CD4-positive, CD25-positive, alpha-beta regulatory T cell (primary cell): ENCODE measurements around the gene APOBEC2. TPM values are rescaled to one million over a fixed set of nuclear protein-coding genes. Genes with fewer than 3 reads are reported as not detected.

Experiments used
- ATAC-seq, 2 donors: fragments of 150-1000 bp; cut with Tn5 transposase; one replicate each; pipeline ENCODE4 v1.10.0; 2021; ENCODE audit warnings: low read depth in 2 of 2, moderate number of reproducible peaks in 2 of 2, moderate library complexity in 1 of 2
- DNase-seq, 3 donors: peaks; one replicate each; pipeline versions ENCODE4 v3.0.0 to v3.0.0-alpha.2; 2012 to 2022; ENCODE audit warnings: mixed read lengths in 1 of 3
- H3K27ac ChIP-seq: one replicate; pipeline ENCODE4 v1.7.0; 2013; ENCODE audit warnings: mild to moderate bottlenecking, low read length; ENCODE audit not compliant: insufficient read depth, poor library complexity, severe bottlenecking
- H3K27me3 ChIP-seq: one replicate; pipeline ENCODE4 v1.7.0; 2013; ENCODE audit warnings: low read length; ENCODE audit not compliant: control insufficient read depth, insufficient read depth
- H3K36me3 ChIP-seq: one replicate; pipeline ENCODE4 v1.7.0; 2013; ENCODE audit warnings: mild to moderate bottlenecking, low read length, moderate library complexity; ENCODE audit not compliant: control insufficient read depth, insufficient read depth
- H3K4me1 ChIP-seq: 2 replicates; pipeline ENCODE4 v1.7.0; 2013; ENCODE audit warnings: mild to moderate bottlenecking, low read length; ENCODE audit not compliant: insufficient read depth, control insufficient read depth, poor library complexity, severe bottlenecking
- H3K4me3 ChIP-seq: one replicate; pipeline ENCODE4 v1.7.0; 2013; ENCODE audit warnings: low read depth, mild to moderate bottlenecking, low read length, moderate library complexity
- H3K9me3 ChIP-seq, 2 experiments: 1 replicate in 1 of 2; 2 replicates in 1 of 2; pipeline ENCODE4 v1.7.0; 2013; ENCODE audit warnings: low read length in 2 of 2, mild to moderate bottlenecking in 1 of 2, moderate library complexity in 1 of 2; ENCODE audit not compliant: control insufficient read depth in 2 of 2
- H3K27ac Mint-ChIP-seq, 3 donors: one replicate each; pipeline ENCODE4 v1.8.0; 2020 to 2022; ENCODE audit warnings: mild to moderate bottlenecking in 3 of 3, mixed read lengths in 3 of 3, moderate library complexity in 2 of 3
- H3K27me3 Mint-ChIP-seq: one replicate; pipeline ENCODE4 v1.8.0; 2022; ENCODE audit warnings: mild to moderate bottlenecking, mixed read lengths
- H3K36me3 Mint-ChIP-seq: one replicate; pipeline ENCODE4 v1.8.0; 2020; ENCODE audit warnings: mixed read lengths
- H3K4me1 Mint-ChIP-seq, 4 donors: one replicate each; pipeline ENCODE4 v1.8.0; 2020 to 2022; ENCODE audit warnings: mixed read lengths in 4 of 4, mild to moderate bottlenecking in 1 of 4
- H3K4me3 Mint-ChIP-seq, 4 donors: one replicate each; pipeline ENCODE4 v1.8.0; 2020 to 2022; ENCODE audit warnings: mild to moderate bottlenecking in 4 of 4, mixed read lengths in 4 of 4, moderate library complexity in 3 of 4
- H3K9me3 Mint-ChIP-seq, 7 donors: one replicate each; pipeline ENCODE4 v1.8.0; 2020 to 2022; ENCODE audit warnings: mixed read lengths in 7 of 7, mild to moderate bottlenecking in 3 of 7, moderate library complexity in 2 of 7
- polyA plus RNA-seq, 4 donors: library from polyadenylated mRNA; unstranded; fragments of 300-500 nt; fragmentation: Illumina TruSeq; gene quantifications; one replicate each; pipeline ENCODE4 v1.2.3, GENCODE V29; 2021
- total RNA-seq: library from RNA; stranded (reverse); gene quantifications from one replicate; pipeline ENCODE4 v1.2.3, GENCODE V29; 2022

APOBEC2 gene
- total and polyA plus RNA-seq, 5 donors from 2014 or later: 0.67 to 1.1 (median 0.88) TPM; not detected in 1

DNA sequence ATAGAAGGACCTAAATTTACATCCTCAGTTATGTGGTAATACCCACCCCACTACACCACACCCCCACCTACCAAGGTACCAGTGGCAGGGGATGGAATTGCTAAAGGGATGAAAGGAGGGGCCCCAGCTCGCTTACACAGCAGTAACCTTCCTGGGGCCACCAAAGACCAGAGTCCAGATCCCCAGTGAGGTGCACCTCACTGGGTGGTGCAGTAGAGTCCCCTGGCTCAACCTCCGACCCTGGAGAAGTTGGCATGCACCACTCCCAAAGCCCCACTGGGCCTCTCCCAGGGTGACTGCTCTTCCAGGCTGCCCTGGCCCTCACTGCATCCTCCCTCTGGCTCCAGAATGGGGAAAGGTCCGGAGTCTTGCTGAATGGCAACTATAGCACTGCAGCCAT lies 14.8 kb upstream of the APOBEC2 start:
- H3K9me3 Mint-ChIP-seq: peaks cover 0 to 2% (median 0%) of the 10 kb centered on the region in 7 donors
- H3K9me3 ChIP-seq: no peaks in the 10 kb centered on the region
- no peak overlapping the region for H3K27ac Mint-ChIP-seq
- H3K27ac ChIP-seq: no peak overlapping the region
- H3K36me3 Mint-ChIP-seq: peaks cover 11% of the 10 kb centered on the region
- H3K4me3 ChIP-seq: no peak overlapping the region
- no peaks in the 10 kb centered on the region for H3K4me1 ChIP-seq
- no peaks in the 10 kb centered on the region for H3K36me3 ChIP-seq
- DNase-seq (no peak), ATAC-seq (no peak)
- peaks cover 0 to 5% (median 2%) of the 10 kb centered on the region in 4 donors for H3K4me1 Mint-ChIP-seq
- H3K27me3 Mint-ChIP-seq: no peaks in the 10 kb centered on the region
- no peaks in the 10 kb centered on the region for H3K27me3 ChIP-seq
- H3K4me3 Mint-ChIP-seq: no peak overlapping the region

DNA sequence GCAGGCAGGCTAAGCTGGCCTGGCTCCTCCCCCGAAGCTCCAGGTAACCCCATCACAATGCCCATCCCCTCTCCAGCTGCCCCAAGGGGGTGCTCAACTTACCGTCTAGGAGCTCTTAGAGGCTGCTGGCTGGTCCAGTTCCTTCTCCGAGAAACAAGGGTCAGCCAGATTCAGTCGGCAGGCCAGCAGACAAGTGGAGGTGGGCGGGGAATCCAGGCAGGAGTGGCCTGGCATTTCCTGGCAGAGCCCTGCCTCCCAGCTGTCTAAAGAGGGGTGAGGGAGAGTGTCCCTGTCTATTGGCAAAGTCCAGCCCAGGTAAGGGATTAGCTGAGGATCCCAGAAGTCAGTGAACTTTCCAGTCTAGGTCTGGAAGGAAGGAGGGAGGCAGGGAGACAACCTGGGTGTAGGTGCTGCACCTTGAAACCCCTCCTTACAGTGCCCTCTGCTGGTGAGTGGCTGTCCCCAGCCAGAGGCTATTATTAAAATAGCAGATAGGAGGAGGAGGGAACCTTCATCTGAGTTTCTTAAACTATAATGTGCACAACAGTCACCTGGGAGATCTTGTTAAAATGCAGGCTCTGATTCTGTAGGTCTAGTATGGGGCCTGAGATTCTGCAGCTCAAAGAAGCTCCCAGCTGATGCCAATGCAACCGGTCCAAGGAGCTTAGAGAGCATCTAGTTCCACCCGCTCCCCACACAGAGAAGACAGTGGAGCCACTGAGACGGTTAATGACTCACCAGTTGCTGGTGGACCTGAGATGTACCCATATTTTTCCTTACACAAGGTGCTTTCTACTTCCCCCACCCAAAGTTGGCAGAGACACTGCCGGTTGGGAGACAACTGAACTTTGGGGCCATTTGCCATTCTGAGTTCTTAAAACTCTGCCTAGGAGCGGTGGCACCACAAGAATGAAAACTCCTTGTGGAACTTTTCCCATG lies 13.7 kb upstream of the APOBEC2 start, which contains the start of gene UNC5CL:
Gene UNC5CL (minus strand): TSS at position 162 of the 939 bp plus-strand sequence. CDS start 4,147 bp downstream, outside the sequence.
- H3K36me3 ChIP-seq: no peaks in the 10 kb centered on the region
- ATAC-seq: peak; percentile 57 to 65
- Mint-ChIP-seq H3K36me3 (peaks cover 9% of the 10 kb centered on the region), H3K27ac (peak within 1 kb of the TSS in 2 of 3 donors; percentile 42 to 52), H3K9me3 (peaks cover 0 to 2% (median 0%) of the 10 kb centered on the region in 7 donors), H3K4me1 (peaks cover 0 to 5% (median 2%) of the 10 kb centered on the region in 4 donors), H3K27me3 (no peaks in the 10 kb centered on the region), H3K4me3 (no peak within 1 kb of the TSS)
- H3K27ac ChIP-seq: no peak within 1 kb of the TSS
- peak; percentile 35 to 71 (median 46) for DNase-seq
- no peaks in the 10 kb centered on the region for H3K9me3 ChIP-seq
- no peaks in the 10 kb centered on the region for H3K4me1 ChIP-seq
- H3K4me3 ChIP-seq: no peak within 1 kb of the TSS
- no peaks in the 10 kb centered on the region for H3K27me3 ChIP-seq

DNA sequence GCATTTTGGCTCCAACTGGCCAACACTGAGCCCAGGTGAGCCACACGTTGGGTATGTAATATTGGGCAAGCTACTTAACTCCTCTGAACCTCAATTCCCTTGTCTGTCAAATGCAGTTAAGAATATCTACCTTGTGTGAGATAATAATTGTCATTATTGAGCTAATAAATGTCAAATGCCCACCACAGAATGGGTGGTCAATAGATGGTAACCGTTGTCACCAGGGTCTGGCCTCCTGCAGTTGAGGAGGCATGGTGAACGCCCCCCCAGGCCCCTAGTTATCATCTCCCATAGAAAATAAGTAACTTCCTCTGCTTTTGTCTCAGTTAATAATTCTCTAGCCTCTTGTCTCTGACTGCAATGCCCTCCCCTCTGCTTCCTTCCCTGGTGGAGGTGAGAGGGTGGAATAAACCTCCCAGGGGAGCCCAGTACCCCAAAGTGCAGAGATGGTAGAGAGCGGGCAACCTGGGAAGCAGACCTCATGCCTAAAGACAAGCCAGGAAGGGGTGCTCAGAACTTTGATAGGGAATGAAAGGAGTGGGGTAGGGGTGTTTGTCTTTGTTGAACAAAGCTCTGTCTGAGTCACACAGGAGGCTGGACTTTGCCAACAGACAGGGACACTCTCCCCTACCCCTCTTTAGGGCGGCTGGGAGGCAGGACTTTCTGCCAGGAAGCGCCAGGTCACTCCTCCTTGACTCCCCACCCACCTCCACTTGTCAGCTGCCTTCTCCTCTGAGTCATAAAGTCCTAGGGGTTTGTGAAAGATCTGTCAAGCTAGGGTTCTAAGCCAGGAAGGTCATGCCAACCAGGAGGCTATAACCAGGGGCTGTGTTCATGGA lies 12.7 kb upstream of the APOBEC2 start:
- DNase-seq (peak in 1 of 3 donors; percentile 43), ATAC-seq (no peak)
- H3K27ac Mint-ChIP-seq: peak overlapping the region in 2 of 3 donors; percentile 15 to 52
- no peaks in the 10 kb centered on the region for H3K27me3 Mint-ChIP-seq
- H3K27ac ChIP-seq: no peak overlapping the region
- H3K36me3 ChIP-seq: no peaks in the 10 kb centered on the region
- no peaks in the 10 kb centered on the region for H3K4me1 ChIP-seq
- H3K9me3 Mint-ChIP-seq: peaks cover 0 to 2% (median 0%) of the 10 kb centered on the region in 7 donors
- H3K9me3 ChIP-seq: no peaks in the 10 kb centered on the region
- peak overlapping the region in 1 of 4 donors; percentile 44 for H3K4me3 Mint-ChIP-seq
- no peak overlapping the region for H3K4me3 ChIP-seq
- H3K27me3 ChIP-seq: no peaks in the 10 kb centered on the region
- H3K4me1 Mint-ChIP-seq: peaks cover 0 to 5% (median 2%) of the 10 kb centered on the region in 4 donors
- peaks cover 7% of the 10 kb centered on the region for H3K36me3 Mint-ChIP-seq

DNA sequence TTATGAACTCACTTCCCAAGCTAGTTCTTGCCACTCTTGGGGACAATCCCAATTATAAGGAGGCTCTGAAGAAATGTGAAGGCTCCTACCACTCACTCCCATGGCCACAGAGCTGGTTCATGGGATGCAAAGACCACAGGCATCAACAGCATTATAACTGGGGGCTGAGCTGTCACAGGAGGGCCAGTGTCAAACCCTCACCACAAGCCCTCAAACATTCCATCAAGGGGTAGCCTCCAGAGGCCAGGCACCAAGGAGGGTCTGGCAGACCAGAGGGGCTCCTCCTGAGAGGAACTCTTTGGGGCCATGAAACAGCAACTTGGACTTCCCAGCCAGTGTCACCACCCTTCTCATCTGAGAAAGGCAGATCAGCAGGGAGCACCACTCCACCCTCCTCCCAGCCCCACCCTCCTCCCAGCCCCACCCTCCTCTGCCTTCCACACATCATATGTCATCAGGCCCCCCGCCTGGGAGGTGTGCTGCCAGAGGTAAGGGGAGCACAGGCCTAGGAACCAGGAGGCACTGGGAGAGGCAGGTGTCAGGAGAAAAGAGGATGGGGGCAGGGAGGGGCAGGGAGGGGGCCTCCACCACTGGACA lies 12.0 kb upstream of the APOBEC2 start:
- Mint-ChIP-seq H3K9me3 (peaks cover 0 to 2% (median 0%) of the 10 kb centered on the region in 7 donors), H3K4me3 (no peak overlapping the region), H3K36me3 (peaks cover 7% of the 10 kb centered on the region), H3K27ac (peak overlapping the region in 2 of 3 donors; percentile 15 to 52), H3K27me3 (no peaks in the 10 kb centered on the region), H3K4me1 (peaks cover 0 to 5% (median 2%) of the 10 kb centered on the region in 4 donors)
- Histone ChIP-seq H3K27ac (no peak overlapping the region), H3K36me3 (no peaks in the 10 kb centered on the region), H3K4me3 (no peak overlapping the region), H3K9me3 (no peaks in the 10 kb centered on the region), H3K4me1 (no peaks in the 10 kb centered on the region), H3K27me3 (no peaks in the 10 kb centered on the region)
- DNase-seq: no peak
- no peak for ATAC-seq

- ATAC-seq (no peak), DNase-seq (no peak)
- H3K4me1 Mint-ChIP-seq: peaks cover 0 to 5% (median 2%) of the 10 kb centered on the region in 4 donors
- H3K9me3 ChIP-seq: no peaks in the 10 kb centered on the region
- no peak within 1 kb of the TSS for H3K4me3 Mint-ChIP-seq
- H3K27me3 ChIP-seq: no peaks in the 10 kb centered on the region
- H3K36me3 Mint-ChIP-seq: peaks cover 15% of the 10 kb centered on the region
- no peak within 1 kb of the TSS for H3K27ac ChIP-seq
- H3K4me1 ChIP-seq: no peaks in the 10 kb centered on the region
- H3K27ac Mint-ChIP-seq: peak within 1 kb of the TSS in 1 of 3 donors; percentile 56
- no peaks in the 10 kb centered on the region for H3K27me3 Mint-ChIP-seq
- no peak within 1 kb of the TSS for H3K4me3 ChIP-seq
- no peaks in the 10 kb centered on the region for H3K9me3 Mint-ChIP-seq
- H3K36me3 ChIP-seq: peaks cover 2% of the 10 kb centered on the region
Measured at GRCh38 chr6:41042226-41043055, 10.6 kb upstream of the APOBEC2 start, which contains the start of gene TSPO2. Gene TSPO2, plus strand, starts transcription at chr6:41042467. Its CDS starts 519 bp downstream, at chr6:41042986.

- DNase-seq: no peak
- peaks cover 0 to 5% (median 2%) of the 10 kb centered on the region in 4 donors for H3K4me1 Mint-ChIP-seq
- H3K9me3 ChIP-seq: no peaks in the 10 kb centered on the region
- no peak overlapping the region for H3K27ac ChIP-seq
- H3K36me3 ChIP-seq: peaks cover 2% of the 10 kb centered on the region
- H3K27ac Mint-ChIP-seq: peak overlapping the region in 2 of 3 donors; percentile 31 to 56
- H3K4me1 ChIP-seq: no peaks in the 10 kb centered on the region
- no peak overlapping the region for H3K4me3 ChIP-seq
- H3K27me3 ChIP-seq: no peaks in the 10 kb centered on the region
- H3K36me3 Mint-ChIP-seq: peaks cover 20% of the 10 kb centered on the region
- ATAC-seq: no peak
- no peaks in the 10 kb centered on the region for H3K9me3 Mint-ChIP-seq
- H3K4me3 Mint-ChIP-seq: no peak overlapping the region
- H3K27me3 Mint-ChIP-seq: no peaks in the 10 kb centered on the region
Measured at GRCh38 chr6:41043151-41043550, 9.9 kb upstream of the APOBEC2 start.
